ENCODE results near the gene PHTF2. TPM values are rescaled to one million over a fixed set of nuclear protein-coding genes. Genes with fewer than 3 reads are reported as not detected.

Gene PHTF2
- polyA plus RNA-seq, 1 donor (not counting 4 experiments of a cell fraction or from before 2014, with no cell fraction given) = 24.1 TPM

- Histone ChIP-seq H4K20me1 (ENCODE audit: control insufficient read depth, extremely low read depth, insufficient read depth, low read length) (no peaks in the 10 kb centered on the region), H3K9ac (ENCODE audit: control insufficient read depth, extremely low read depth, insufficient read depth, low read length) (no peak overlapping the region), H3K79me2 (ENCODE audit: control insufficient read depth, insufficient read depth, low read length) (no peaks in the 10 kb centered on the region), H3K4me2 (ENCODE audit: control insufficient read depth, extremely low read depth, insufficient read depth, low read depth, low read length) (no peak overlapping the region), H3K4me1 (ENCODE audit: control insufficient read depth, extremely low read depth, insufficient read depth, low read length) (no peaks in the 10 kb centered on the region), H3K27ac (ENCODE audit: control insufficient read depth, insufficient read depth, low read length) (no peak overlapping the region), H3K9me1 (ENCODE audit: control insufficient read depth, extremely low read depth, insufficient read depth, low read length) (no peaks in the 10 kb centered on the region), H3K27me3 (ENCODE audit: control insufficient read depth, extremely low read depth, insufficient read depth, low read length) (no peaks in the 10 kb centered on the region), H3K36me3 (ENCODE audit: control insufficient read depth in 2 of 2, extremely low read depth in 1 of 2, insufficient read depth in 2 of 2, low read length in 2 of 2) (no peaks in the 10 kb centered on the region), H3K9me3 (ENCODE audit: control insufficient read depth, low read depth, low read length) (no peaks in the 10 kb centered on the region), H3K4me3 (ENCODE audit: control insufficient read depth in 2 of 3, extremely low read depth in 1 of 3, insufficient read depth in 2 of 3, low read depth in 1 of 3, low read length in 3 of 3) (no peak overlapping the region), H2AFZ (ENCODE audit: control insufficient read depth, low read length) (no peak overlapping the region)
- no peak for FAIRE-seq
- TF ChIP-seq EZH2 (IDR thresholded peaks at IDR 0.05; ENCODE audit: low read length) = no peak
- TF ChIP-seq, protein P1, sequence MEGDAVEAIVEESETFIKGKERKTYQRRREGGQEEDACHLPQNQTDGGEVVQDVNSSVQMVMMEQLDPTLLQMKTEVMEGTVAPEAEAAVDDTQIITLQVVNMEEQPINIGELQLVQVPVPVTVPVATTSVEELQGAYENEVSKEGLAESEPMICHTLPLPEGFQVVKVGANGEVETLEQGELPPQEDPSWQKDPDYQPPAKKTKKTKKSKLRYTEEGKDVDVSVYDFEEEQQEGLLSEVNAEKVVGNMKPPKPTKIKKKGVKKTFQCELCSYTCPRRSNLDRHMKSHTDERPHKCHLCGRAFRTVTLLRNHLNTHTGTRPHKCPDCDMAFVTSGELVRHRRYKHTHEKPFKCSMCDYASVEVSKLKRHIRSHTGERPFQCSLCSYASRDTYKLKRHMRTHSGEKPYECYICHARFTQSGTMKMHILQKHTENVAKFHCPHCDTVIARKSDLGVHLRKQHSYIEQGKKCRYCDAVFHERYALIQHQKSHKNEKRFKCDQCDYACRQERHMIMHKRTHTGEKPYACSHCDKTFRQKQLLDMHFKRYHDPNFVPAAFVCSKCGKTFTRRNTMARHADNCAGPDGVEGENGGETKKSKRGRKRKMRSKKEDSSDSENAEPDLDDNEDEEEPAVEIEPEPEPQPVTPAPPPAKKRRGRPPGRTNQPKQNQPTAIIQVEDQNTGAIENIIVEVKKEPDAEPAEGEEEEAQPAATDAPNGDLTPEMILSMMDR (optimal IDR thresholded peaks at IDR 0.05 in 1 of 3, IDR thresholded peaks at IDR 0.05 in 1 of 3, conservative IDR thresholded peaks at IDR 0.05 in 1 of 3; ENCODE audit: extremely low read depth in 1 of 3, insufficient read depth in 2 of 3, low read length in 3 of 3) = no peak
- dilution Hi-C loops (cut with MboI; ENCODE audit: extremely low pct_ligation_motif_present, low sequenced_read_pairs) = no loop called here
- DNase-seq (ENCODE audit: low read depth, low spot score) = no peak
These were observed 159.9 kb downstream of the PHTF2 start for GRCh38 chr7:77958436-77958835.

- Histone ChIP-seq H3K79me2 (ENCODE audit: control insufficient read depth, insufficient read depth, low read length) (no peaks in the 10 kb centered on the region), H3K4me2 (ENCODE audit: control insufficient read depth, extremely low read depth, insufficient read depth, low read depth, low read length) (no peak overlapping the region), H3K4me3 (ENCODE audit: control insufficient read depth in 2 of 3, extremely low read depth in 1 of 3, insufficient read depth in 2 of 3, low read depth in 1 of 3, low read length in 3 of 3) (no peak overlapping the region), H3K27ac (ENCODE audit: control insufficient read depth, insufficient read depth, low read length) (no peak overlapping the region), H3K36me3 (ENCODE audit: control insufficient read depth in 2 of 2, extremely low read depth in 1 of 2, insufficient read depth in 2 of 2, low read length in 2 of 2) (no peaks in the 10 kb centered on the region), H3K9me1 (ENCODE audit: control insufficient read depth, extremely low read depth, insufficient read depth, low read length) (no peaks in the 10 kb centered on the region), H4K20me1 (ENCODE audit: control insufficient read depth, extremely low read depth, insufficient read depth, low read length) (no peaks in the 10 kb centered on the region), H3K27me3 (ENCODE audit: control insufficient read depth, extremely low read depth, insufficient read depth, low read length) (no peaks in the 10 kb centered on the region), H3K9ac (ENCODE audit: control insufficient read depth, extremely low read depth, insufficient read depth, low read length) (no peak overlapping the region), H3K4me1 (ENCODE audit: control insufficient read depth, extremely low read depth, insufficient read depth, low read length) (no peaks in the 10 kb centered on the region), H3K9me3 (ENCODE audit: control insufficient read depth, low read depth, low read length) (no peaks in the 10 kb centered on the region), H2AFZ (ENCODE audit: control insufficient read depth, low read length) (no peak overlapping the region)
- FAIRE-seq (no peak), DNase-seq (ENCODE audit: low read depth, low spot score) (no peak)
- dilution Hi-C loops (cut with MboI; ENCODE audit: extremely low pct_ligation_motif_present, low sequenced_read_pairs) = no loop called here
- TF ChIP-seq, protein P1 (optimal IDR thresholded peaks at IDR 0.05 in 1 of 3, IDR thresholded peaks at IDR 0.05 in 1 of 3, conservative IDR thresholded peaks at IDR 0.05 in 1 of 3; ENCODE audit: extremely low read depth in 1 of 3, insufficient read depth in 2 of 3, low read length in 3 of 3) = no peak
- TF ChIP-seq EZH2 (IDR thresholded peaks at IDR 0.05; ENCODE audit: low read length) = no peak
These were observed 160.5 kb downstream of the PHTF2 start for GRCh38 chr7:77959080-77959479.
